Stimulated activated CD4-positive, alpha-beta T cell treated with anti-CD3 and anti-CD28 coated beads, Interleukin-4, amount 100 ng/mL, for 1 hour (primary cell): ENCODE results near the gene ASB5.

Source experiments
- DNase-seq: peaks from one replicate; pipeline ENCODE4 v3.0.0-alpha.2; 2020

The ASB5 gene

DNA sequence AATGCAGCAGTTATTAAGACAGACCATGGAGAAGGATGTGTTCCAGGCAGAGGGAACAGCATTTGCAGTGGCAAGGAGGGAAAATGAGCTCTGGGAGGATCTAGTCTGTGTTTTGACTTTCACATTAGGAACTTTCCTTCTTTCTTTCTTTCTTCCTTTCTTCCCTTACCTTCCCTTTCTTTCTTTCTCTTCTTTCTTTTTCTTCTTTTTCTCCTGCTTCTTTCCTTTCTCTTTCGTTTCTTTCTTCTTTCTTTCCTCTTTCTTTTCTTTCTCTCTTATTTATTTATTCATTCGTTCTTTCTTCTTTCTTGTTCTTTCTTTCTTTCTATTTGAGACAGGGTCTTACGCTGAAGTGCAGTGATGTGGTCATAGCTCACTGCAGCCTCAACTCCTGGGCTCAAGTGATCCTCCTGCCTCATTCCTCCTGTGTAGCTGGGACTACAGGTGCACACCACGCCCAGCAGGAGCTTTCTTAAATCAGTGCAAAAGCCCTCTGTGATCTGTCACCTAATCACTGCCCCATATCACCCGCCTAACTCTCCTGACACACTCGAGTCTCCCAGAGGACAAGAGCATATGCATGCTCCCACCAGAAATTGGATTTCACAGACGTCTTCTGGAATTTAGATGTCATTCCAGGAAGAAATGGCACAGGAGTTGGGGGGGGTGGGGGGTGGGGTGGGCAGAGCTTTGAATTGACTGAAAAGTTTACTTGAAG lies 58.3 kb downstream of the ASB5 start:
- DNase-seq = no peak

DNA sequence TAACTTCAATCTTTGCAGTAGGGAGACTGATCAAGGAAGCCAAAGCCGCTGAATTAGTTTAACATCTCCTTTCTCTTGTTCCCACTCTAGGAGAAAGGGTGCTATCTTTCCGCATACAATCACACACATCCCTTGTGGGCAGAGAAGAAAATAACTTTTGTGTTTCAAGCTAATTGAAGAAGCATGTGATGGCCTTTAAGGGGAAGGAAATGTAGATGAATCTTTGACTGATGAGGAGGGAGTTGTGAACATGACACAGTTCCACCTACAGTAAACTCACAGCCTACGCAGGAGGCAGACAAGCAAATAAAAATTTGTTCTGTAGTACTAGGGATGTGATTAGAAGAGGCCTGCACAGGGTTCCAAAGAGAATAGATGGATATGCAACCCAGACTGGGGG lies 58.9 kb downstream of the ASB5 start:
- DNase-seq = no peak

DNA sequence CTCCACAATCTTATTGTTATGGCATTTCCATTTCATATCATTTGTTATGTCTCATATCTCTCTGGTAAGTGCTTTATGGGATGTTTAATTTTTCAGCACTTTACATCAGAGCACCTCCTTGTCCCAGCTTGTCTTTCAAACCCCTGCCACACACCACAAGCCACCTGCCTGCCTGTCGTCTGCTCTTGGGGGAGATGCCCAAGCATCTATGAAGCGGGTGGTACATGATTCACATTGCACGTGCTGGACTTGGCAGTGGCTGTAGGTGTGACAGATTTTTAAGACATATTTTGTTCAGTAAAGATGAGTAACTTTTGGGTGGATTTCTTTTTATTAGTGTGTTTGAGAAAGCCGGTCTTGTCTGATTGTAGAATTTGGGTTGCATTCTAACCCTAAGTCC lies 59.5 kb downstream of the ASB5 start:
- DNase-seq = no peak

DNA sequence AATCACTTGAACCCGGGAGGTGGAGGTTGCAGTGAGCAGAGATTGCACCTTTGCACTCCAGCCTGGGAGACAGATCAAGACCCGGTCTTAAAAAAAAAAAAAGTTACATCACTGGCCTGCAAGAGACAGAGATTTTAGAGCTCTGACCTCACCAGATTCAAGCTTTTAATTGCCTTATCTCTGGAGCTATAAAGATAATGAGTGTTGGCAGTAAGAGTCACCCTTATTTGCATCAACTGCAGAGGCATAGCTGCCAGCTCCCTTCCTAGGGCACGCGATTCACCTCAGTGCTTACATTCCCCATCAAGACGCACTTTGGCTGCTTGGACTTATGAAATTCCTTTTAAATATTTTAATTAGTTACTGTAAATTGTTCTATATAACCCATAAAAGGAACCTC lies 61.2 kb downstream of the ASB5 start:
- DNase-seq = no peak

DNA sequence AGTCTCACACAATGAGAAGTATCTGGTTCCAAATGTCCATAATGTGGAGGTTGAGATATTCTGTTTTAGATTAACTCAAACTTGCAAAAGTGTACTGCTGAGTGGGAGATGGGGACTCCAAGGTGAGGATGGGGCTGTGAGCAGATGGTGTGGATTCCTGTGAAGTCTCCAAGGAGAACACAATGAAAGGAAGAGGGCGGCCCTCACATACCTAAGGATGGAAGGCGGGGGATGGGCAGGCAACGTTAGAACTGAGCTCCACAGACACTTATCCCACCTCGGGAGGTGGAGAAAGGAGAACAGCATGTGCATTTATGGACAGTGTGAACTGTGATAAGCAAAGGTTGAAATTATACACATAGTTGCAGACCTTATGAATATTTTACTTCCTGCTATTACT lies 63.7 kb downstream of the ASB5 start:
- no peak for DNase-seq

DNA sequence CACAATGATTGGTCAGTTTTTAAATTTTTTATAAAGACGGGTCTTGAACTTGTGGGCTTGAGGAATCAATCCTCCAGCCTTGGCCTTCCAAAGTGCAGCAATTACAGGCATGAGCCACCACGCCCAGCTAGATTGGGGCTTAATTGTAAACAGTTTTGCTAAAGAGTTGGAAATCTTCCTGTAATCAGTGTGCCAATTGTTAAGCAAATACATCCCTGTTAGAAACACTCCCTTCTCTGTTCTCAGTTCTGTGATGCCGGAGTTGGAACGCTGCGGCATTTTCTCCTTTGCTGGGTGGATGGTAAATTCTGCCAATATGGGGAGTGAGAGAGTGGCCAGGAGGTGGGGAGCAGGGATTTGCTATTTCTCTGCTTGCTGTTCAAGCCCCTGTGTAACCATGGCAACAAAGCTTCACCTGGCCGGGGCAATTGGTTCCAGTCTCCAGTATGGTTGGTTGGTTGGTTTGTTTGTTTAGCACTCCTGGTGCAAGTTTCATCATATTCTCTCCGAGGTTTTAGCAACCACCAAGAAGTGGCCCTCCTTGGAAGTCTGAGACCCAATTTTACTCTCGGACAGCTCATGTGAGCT lies 70.6 kb downstream of the ASB5 start:
- no peak for DNase-seq

DNA sequence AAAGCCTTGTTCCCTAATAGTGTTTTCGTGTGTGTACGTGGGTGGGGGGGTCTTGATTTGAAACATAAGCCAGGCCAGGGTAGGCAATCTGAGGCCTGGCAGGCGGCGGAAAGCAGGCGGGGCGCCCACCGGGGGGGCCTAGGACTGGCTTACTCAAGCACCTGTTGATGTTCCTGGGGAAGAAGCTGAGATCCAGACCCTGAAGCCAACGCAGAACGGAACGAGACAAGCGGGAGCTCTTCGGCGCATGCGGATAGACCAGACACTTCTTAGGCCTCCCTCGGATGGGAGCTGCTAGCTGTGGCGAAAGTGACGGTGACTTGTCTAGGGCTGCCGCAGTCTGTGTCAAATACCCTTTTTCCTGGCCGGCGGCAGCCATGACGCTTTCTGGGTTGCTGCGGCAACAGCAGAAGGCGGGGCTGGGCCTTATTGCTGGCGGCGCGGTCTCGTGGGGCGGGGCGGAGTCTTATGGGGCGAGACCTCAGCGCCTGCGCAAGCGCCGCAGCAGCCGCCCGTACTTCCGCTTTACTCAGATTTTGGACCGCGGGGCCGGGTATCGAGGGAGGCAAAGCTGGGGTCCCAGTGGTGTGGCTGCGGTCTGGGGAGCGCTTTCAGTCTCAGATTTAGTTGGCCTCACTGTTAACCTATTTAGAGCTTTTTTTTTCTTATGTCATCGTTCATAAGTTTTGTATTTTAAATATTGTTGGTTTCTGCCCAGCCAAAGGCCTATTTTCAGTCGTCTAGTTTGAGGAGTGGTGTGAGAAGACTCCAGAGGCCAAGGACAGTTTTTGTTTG lies 73.6 kb downstream of the ASB5 start, which contains the start of gene SPATA4:
SPATA4 (minus strand) TSS at position 402 of the 795 bp plus-strand sequence; CDS start at position 379, 23 bp downstream.
- DNase-seq = peak; percentile 95

DNA sequence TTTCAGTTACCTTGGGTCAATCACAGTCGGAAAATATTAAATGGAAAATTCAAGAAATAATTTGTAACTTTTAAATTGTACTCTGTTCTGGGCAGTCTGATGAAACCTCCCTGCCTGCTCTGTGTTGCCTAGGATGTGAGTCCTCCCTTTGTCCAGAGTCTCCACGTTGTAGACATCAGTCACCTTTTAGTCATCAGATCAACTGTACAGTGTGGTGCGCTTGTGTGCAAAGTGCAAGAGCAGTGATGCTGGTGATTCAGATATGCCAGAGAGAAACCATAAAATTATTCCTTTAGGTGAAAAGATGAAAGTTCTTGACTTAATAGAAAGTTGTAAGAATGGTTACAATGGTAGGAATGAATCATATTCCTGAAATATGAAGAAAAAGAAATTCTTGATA lies 75.1 kb downstream of the ASB5 start:
- peak; percentile 26 for DNase-seq

DNA sequence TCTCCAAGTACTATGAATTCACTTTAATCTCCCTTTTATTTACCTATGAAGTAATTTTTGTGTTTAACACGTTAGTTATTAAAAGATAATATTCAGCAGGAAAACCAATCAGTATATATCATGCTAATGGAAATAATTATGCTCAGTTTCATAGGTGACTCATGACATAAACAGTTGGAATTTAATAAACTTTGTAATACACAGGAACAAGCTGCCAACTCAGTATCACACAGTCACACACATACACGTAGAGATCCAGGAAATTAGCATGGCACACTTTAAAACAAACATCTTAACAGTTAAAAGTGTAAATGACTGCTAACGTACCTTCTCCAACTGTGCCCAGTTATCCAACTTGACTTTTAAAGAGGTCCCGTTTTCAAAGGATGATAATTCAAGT lies 75.9 kb downstream of the ASB5 start:
- no peak for DNase-seq

DNA sequence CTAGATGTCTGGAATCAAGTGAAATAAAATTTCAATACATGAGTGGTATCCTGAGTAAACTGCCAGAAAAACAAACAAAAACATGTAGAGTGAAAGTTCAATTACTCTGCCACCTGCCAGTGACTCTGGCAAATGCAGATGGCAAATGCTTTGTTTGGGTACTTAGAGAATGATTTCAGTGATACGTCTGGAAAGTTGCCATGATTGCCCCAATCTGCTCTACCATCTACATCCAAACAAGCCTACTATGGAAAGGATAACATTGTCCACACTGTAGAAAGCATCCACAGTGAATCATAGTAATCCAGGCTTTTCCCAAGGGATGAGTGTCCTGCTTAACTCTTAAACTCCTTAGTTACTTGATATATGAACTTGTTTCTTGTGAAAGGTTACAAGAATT lies 77.0 kb downstream of the ASB5 start:
- no peak for DNase-seq

DNA sequence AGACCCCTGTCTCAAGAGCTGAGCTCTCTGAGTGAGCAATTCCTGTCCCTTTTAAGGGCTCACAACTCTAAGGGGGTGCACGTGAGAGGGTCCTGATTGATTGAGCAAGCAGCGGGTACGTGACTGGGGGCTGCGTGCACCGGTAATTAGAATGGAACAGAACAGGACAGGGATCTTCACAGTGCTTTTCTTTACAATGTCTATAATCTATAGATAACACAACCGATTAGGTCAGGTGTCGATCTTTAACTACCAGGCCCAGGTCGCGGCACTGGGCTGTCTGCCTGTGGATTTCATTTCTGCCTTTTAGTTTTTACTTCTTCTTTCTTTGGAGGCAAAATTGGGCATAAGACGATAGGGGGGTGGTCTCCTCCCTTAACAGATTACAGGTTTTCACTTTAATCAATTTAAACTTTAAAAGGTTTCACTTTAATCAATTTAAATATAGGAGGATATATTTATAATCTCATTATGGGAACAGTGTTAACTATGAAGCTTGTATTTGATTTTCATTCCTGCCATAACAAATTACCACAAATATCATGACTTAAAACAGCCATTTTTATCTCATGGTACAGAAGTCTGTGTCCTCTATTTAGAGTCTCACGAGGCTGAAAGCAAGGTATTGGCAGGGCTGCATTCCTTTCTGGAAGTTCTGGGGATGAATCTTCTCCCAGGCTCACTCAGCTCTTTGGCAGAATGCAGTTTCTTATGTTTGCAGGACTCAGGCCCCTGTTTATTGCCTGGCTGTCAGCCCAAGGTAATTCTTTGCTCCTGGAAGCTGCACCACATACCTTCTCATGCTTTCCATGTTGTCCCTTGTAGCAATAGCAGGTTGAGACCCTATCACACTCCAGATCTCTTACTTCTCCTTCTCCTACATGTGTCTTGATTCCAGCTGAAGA lies 78.9 kb downstream of the ASB5 start:
- no peak for DNase-seq

DNA sequence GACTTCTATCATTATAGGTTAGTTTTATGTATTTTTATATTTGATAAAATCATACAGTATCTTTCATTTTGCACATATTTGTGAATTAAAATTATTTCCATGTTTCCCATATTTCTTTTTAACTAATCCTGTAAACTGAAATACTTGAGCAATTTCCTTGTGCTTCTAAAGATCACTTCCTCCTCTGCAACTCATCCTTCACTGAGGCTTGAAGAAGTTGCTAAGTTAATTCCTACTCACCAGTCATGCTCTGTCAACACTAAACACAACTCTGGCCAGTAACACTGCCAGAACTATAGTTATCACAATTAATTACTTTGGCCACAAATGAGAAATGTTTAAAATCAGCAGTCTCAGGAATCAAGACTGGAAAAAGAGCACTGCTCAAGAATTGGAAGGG lies 80.4 kb downstream of the ASB5 start:
- DNase-seq = no peak

DNA sequence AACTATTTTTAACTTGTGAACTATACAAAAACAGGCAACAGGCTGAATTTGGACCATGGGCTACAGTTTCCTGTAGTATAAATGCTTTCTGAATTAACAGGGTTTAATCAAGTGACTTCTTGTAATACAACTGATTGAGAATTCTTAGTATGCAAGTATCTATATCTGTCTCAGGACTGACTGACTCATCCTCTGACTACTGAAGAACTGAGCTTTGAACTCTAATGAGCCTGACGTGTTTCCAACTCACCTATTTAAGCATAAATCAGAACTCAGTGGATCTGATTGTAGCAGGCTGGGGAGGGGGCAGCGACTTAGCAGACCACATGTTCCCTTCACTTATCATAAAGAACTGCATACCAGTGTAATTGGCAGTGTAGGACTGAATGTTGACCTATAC lies 81.4 kb downstream of the ASB5 start:
- DNase-seq = no peak

DNA sequence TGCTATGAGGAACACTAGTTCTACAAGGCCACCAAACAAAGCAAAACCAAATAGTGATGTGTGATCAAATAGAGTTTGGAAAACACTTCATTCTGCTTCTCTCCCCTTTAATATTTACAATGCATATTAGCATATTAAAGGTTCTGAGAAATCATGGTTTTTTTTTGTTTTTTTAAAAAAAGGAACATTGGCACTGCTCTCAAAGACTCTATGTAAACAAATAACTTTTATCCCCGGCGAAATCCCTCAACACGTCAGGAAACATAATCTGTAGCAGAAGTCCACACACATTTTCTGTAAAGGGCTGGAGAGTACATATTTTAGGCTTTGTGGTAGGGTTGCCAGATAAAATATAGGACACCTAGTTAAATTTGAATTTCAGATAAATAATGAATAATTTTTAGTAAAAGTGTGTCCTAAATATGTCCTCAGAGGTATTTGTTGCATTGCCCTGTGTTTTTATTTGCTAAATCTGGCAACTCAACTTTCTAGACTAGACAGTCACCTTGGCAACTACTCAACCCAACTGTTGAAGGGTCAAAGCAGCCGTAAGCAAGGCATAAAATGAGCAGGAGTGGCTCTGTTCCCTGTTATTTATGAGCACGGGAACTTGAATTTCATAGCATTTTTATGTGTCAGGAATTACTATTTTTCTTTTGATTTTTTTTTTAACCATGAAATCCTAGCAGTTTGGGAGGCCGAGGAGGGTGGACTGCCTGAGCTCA lies 82.2 kb downstream of the ASB5 start:
- no peak for DNase-seq

DNA sequence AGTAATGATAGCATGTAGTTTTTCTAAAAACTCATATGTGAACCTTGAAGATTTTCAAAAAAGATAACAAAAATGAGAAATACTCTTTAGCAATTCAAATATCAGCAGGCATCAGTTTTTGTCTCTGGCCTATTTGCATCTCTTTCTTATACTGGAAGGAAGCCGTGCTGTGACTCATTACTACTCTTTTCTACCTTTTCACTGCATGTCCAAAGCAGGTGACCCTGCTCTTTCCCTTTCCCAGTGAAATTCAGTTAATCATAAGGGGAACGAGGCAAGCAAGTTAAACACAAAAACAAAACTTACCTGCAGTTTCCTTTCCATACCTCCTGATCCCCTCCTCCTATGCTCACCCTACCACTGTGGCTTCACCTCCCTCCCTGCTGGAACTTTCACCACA lies 83.0 kb downstream of the ASB5 start:
- DNase-seq = no peak

DNA sequence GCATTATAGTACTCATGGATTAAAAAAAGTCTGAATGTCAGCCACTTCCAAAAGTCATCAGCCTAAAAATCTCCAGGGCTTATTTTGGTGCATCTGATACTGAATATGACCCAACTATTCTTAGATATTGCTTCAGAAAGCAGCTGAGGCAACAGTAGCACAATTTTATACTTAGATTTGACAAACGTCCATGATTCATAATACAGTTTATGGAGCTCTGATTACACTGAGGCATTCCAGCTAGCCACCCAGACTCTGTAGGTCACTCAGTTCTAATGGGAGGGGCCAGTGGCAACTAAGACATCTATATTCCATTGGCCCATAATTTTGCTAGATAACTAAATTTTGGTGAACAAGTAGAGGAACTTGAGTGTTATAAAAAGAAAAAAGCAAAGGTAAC lies 84.0 kb downstream of the ASB5 start:
- no peak for DNase-seq
